ENCODE measurements around the gene SPEF1. TPM values are rescaled to one million over a fixed set of nuclear protein-coding genes. Genes with fewer than 3 reads are reported as not detected.

The SPEF1 gene
- polyA plus RNA-seq, 3 donors: 0.09 TPM; not detected in 2

GRCh38 chr20:3821996-3822395, 40.7 kb upstream of the SPEF1 start:
- H3K27me3 Mint-ChIP-seq (ENCODE audit: low read depth in 3 of 3): no peaks in the 10 kb centered on the region
- no peak overlapping the region for H3K9ac ChIP-seq (ENCODE audit: insufficient read depth, low read length, poor library complexity, severe bottlenecking)
- no peak overlapping the region for H2AFZ ChIP-seq (ENCODE audit: insufficient read depth, low read depth, low read length, poor library complexity, severe bottlenecking)
- no peaks in the 10 kb centered on the region for H3K27me3 ChIP-seq (ENCODE audit: control insufficient read depth in 2 of 2, insufficient read depth in 2 of 2, low read length in 2 of 2)
- H3K4me1 ChIP-seq (ENCODE audit: control insufficient read depth in 1 of 2, insufficient read depth in 2 of 2, low read length in 2 of 2): peaks cover 18 to 30% of the 10 kb centered on the region in 2 donors
- no peak overlapping the region for H3K4me3 ChIP-seq (replicated peaks in 1 of 3; ENCODE audit: low read depth in 2 of 3, low read length in 3 of 3)
- intact Hi-C loops (cut with micrococcal nuclease): loop anchor here (2.0 to 10.0 kb wide), 3 partner anchors 25 to 57 kb away; partner anchors contain the start of genes CENPB (in 2 of the 2), ADISSP (in 1 of the 2) and MAVS (in 1 of the 2)
- H3K9me3 ChIP-seq (replicated peaks in 1 of 2; ENCODE audit: control insufficient read depth in 1 of 2, insufficient read depth in 1 of 2, low read length in 2 of 2): no peaks in the 10 kb centered on the region
- no peak overlapping the region for H3K4me2 ChIP-seq (replicated peaks; ENCODE audit: extremely low read depth, low read length, poor library complexity, severe bottlenecking)
- H3K36me3 Mint-ChIP-seq: peaks cover 45 to 54% of the 10 kb centered on the region in 2 donors
- 100% methylated on average over 9 of the region's 14 CpGs for WGBS (ENCODE audit: insufficient coverage)
- no peak for DNase-seq
- H3K9me3 Mint-ChIP-seq: peaks cover 0 to 1% (median 0%) of the 10 kb centered on the region in 7 donors
- no peak overlapping the region for H3K4me3 Mint-ChIP-seq
- H4K20me1 ChIP-seq (ENCODE audit: insufficient read depth, low read length): no peaks in the 10 kb centered on the region
- peak overlapping the region in 6 of 7 donors; percentile 58 to 99 (median 96) for H3K27ac Mint-ChIP-seq
- no peak for TF ChIP-seq CTCF (IDR thresholded peaks at IDR 0.05)
- peak overlapping the region in 1 of 2 donors; percentile 97 for H3K27ac ChIP-seq (ENCODE audit: low read depth in 1 of 2, low read length in 2 of 2)
- H3K4me1 Mint-ChIP-seq: peaks cover 22% of the 10 kb centered on the region
- peaks cover 39 to 53% of the 10 kb centered on the region in 2 donors for H3K36me3 ChIP-seq (replicated peaks in 1 of 2; ENCODE audit: control insufficient read depth in 1 of 2, insufficient read depth in 2 of 2, low read length in 2 of 2)
- peaks cover 16% of the 10 kb centered on the region for H3K79me2 ChIP-seq (ENCODE audit: insufficient read depth, low read length)

- Histone ChIP-seq H3K27ac (ENCODE audit: low read depth in 1 of 2, low read length in 2 of 2) (peak overlapping the region; percentile 87 to 97), H3K79me2 (ENCODE audit: insufficient read depth, low read length) (peaks cover 16% of the 10 kb centered on the region), H3K9ac (ENCODE audit: insufficient read depth, low read length, poor library complexity, severe bottlenecking) (peak overlapping the region; percentile 94), H3K4me3 (replicated peaks in 1 of 3; ENCODE audit: low read depth in 2 of 3, low read length in 3 of 3) (peak overlapping the region; percentile 69 to 96 (median 87)), H3K9me3 (replicated peaks in 1 of 2; ENCODE audit: control insufficient read depth in 1 of 2, insufficient read depth in 1 of 2, low read length in 2 of 2) (no peaks in the 10 kb centered on the region), H3K27me3 (ENCODE audit: control insufficient read depth in 2 of 2, insufficient read depth in 2 of 2, low read length in 2 of 2) (no peaks in the 10 kb centered on the region), H3K4me1 (ENCODE audit: control insufficient read depth in 1 of 2, insufficient read depth in 2 of 2, low read length in 2 of 2) (peaks cover 18 to 30% of the 10 kb centered on the region in 2 donors), H4K20me1 (ENCODE audit: insufficient read depth, low read length) (no peaks in the 10 kb centered on the region), H2AFZ (ENCODE audit: insufficient read depth, low read depth, low read length, poor library complexity, severe bottlenecking) (peak overlapping the region; percentile 88), H3K36me3 (replicated peaks in 1 of 2; ENCODE audit: control insufficient read depth in 1 of 2, insufficient read depth in 2 of 2, low read length in 2 of 2) (peaks cover 35 to 44% of the 10 kb centered on the region in 2 donors), H3K4me2 (replicated peaks; ENCODE audit: extremely low read depth, low read length, poor library complexity, severe bottlenecking) (peak overlapping the region; percentile 77)
- Mint-ChIP-seq H3K27ac (peak overlapping the region; percentile 95 to 99 (median 98)), H3K27me3 (ENCODE audit: low read depth in 3 of 3) (peaks cover 0 to 2% (median 0%) of the 10 kb centered on the region in 3 donors), H3K4me1 (peaks cover 19% of the 10 kb centered on the region), H3K36me3 (peaks cover 37 to 45% of the 10 kb centered on the region in 2 donors), H3K4me3 (peak overlapping the region; percentile 83 to 85), H3K9me3 (no peaks in the 10 kb centered on the region)
- TF ChIP-seq CTCF (IDR thresholded peaks at IDR 0.05): no peak
- no peak for DNase-seq
- intact Hi-C loops (cut with micrococcal nuclease): loop anchor here (2.0 to 10.0 kb wide), 3 partner anchors 26 to 56 kb away; partner anchors contain the start of genes CENPB (in 2 of the 2), ADISSP (in 1 of the 2) and MAVS (in 1 of the 2)
- 79% methylated on average over 5 of the region's 20 CpGs for WGBS (ENCODE audit: insufficient coverage)
Observed at GRCh38 chr20:3820901-3821727, 39.9 kb upstream of the SPEF1 start.
